Keratinocyte (primary cell): ENCODE results near the gene CAP2. TPM values are rescaled to one million over a fixed set of nuclear protein-coding genes. Genes with fewer than 3 reads are reported as not detected.

Experiments
- DNase-seq: peaks from one replicate; pipeline ENCODE4 v3.0.0-alpha.2; 2011; ENCODE audit warnings: low read depth, missing footprints, low spot score
- FAIRE-seq: peaks from 2 replicates; lab custom pipeline; 2011; peaks lifted over from hg19 to GRCh38; lab: Jason Lieb, UNC
- H2AFZ ChIP-seq: 2 replicates; pipeline ENCODE4 v1.6.0; 2012; ENCODE audit warnings: low read length, control low read depth, inconsistent platforms; ENCODE audit not compliant: control insufficient read depth
- H3K27ac ChIP-seq: 2 replicates; pipeline ENCODE4 v1.5.1; 2011; ENCODE audit warnings: low read length; ENCODE audit not compliant: control insufficient read depth, insufficient read depth
- H3K27me3 ChIP-seq: 3 replicates; pipeline ENCODE4 v1.6.0; 2011; ENCODE audit warnings: low read length; ENCODE audit not compliant: control insufficient read depth, insufficient read depth; ENCODE audit errors: extremely low read depth
- H3K36me3 ChIP-seq, 2 experiments: 2 replicates in 1 of 2; 3 replicates in 1 of 2; pipeline ENCODE4 v1.5.1; 2011; ENCODE audit warnings: low read length in 2 of 2, mild to moderate bottlenecking in 1 of 2; ENCODE audit not compliant: control insufficient read depth in 2 of 2, insufficient read depth in 2 of 2; ENCODE audit errors: extremely low read depth in 1 of 2
- H3K4me1 ChIP-seq: 3 replicates; pipeline ENCODE4 v1.5.1; 2011; ENCODE audit warnings: low read length; ENCODE audit not compliant: control insufficient read depth, insufficient read depth; ENCODE audit errors: extremely low read depth
- H3K4me2 ChIP-seq: 3 replicates; pipeline ENCODE4 v1.6.0; 2011; ENCODE audit warnings: low read depth, low read length; ENCODE audit not compliant: control insufficient read depth, insufficient read depth; ENCODE audit errors: extremely low read depth
- H3K4me3 ChIP-seq, 3 experiments: fragments of 200-600 bp in 1 of 3; sonication (generic) in 1 of 3; 2 replicates in 2 of 3; 3 replicates in 1 of 3; pipeline ENCODE4 v1.5.1; 2011 to 2016; ENCODE audit warnings: low read length in 3 of 3, mild to moderate bottlenecking in 3 of 3, control low read depth in 2 of 3, inconsistent platforms in 1 of 3, low read depth in 1 of 3, mixed read lengths in 1 of 3, mixed run types in 1 of 3, moderate library complexity in 1 of 3; ENCODE audit not compliant: control insufficient read depth in 2 of 3, insufficient read depth in 2 of 3; ENCODE audit errors: extremely low read depth in 1 of 3
- H3K79me2 ChIP-seq: 2 replicates; pipeline ENCODE4 v1.6.0; 2012; ENCODE audit warnings: low read length; ENCODE audit not compliant: control insufficient read depth, insufficient read depth
- H3K9ac ChIP-seq: 3 replicates; pipeline ENCODE4 v1.6.0; 2011; ENCODE audit warnings: low read length; ENCODE audit not compliant: control insufficient read depth, insufficient read depth; ENCODE audit errors: extremely low read depth
- H3K9me1 ChIP-seq: 3 replicates; pipeline ENCODE4 v1.6.0; 2011; ENCODE audit warnings: low read length; ENCODE audit not compliant: control insufficient read depth, insufficient read depth; ENCODE audit errors: extremely low read depth
- H3K9me3 ChIP-seq: 2 replicates; pipeline ENCODE4 v1.5.1; 2012; ENCODE audit warnings: low read depth, low read length; ENCODE audit not compliant: control insufficient read depth
- H4K20me1 ChIP-seq: 3 replicates; pipeline ENCODE4 v1.6.0; 2011; ENCODE audit warnings: low read length; ENCODE audit not compliant: control insufficient read depth, insufficient read depth; ENCODE audit errors: extremely low read depth
- CTCF ChIP-seq, 3 experiments: IDR thresholded peaks in 1 of 3; conservative IDR thresholded peaks in 1 of 3; optimal IDR thresholded peaks in 1 of 3; 2 replicates in 2 of 3; 3 replicates in 1 of 3; pipeline versions ENCODE3 to v1.5.1; 2011; ENCODE audit warnings: low read length in 3 of 3, mild to moderate bottlenecking in 3 of 3, moderate library complexity in 2 of 3, control low read depth in 1 of 3, inconsistent platforms in 1 of 3; ENCODE audit not compliant: insufficient read depth in 2 of 3; ENCODE audit errors: extremely low read depth in 1 of 3
- EZH2 ChIP-seq: IDR thresholded peaks from one replicate; pipeline ENCODE4 v1.6.1; 2012; ENCODE audit warnings: inconsistent platforms, mild to moderate bottlenecking, low read length, moderate library complexity
- dilution Hi-C: fragments of 300-500 bp; cut with MboI; formaldehyde crosslinking; loops from one replicate; pipeline ENCODE4 v1.7.0; 2020; ENCODE audit warnings: low sequenced_read_pairs; ENCODE audit not compliant: extremely low pct_ligation_motif_present
- polyA plus RNA-seq, 5 experiments: library from polyadenylated mRNA; depleted of rRNA in 3 of 5; stranded (reverse) in 3 of 5; stranded (forward) in 1 of 5; unstranded in 1 of 5; fragments of >200 nt; gene quantifications; 1 replicate in 1 of 5; 2 replicates in 3 of 5; 3 replicates in 1 of 5; pipeline versions ENCODE4 v1.2.1 to v1.2.3, GENCODE V29; 2011 to 2012; ENCODE audit warnings: missing spikeins in 2 of 5, low read depth in 1 of 5, low replicate concordance in 1 of 5

Gene CAP2
- polyA plus RNA-seq, 1 donor (not counting 4 experiments of a cell fraction or from before 2014, with no cell fraction given), result 12.1 TPM

GRCh38 chr6:17365961-17366360 lies 27.4 kb upstream of the CAP2 start:
- TF ChIP-seq EZH2, result no peak
- TF ChIP-seq CTCF (optimal IDR thresholded peaks at IDR 0.05 in 1 of 3, IDR thresholded peaks at IDR 0.05 in 1 of 3, conservative IDR thresholded peaks at IDR 0.05 in 1 of 3; ENCODE audit: extremely low read depth in 1 of 3, insufficient read depth in 2 of 3, low read length in 3 of 3), result no peak
- Histone ChIP-seq H4K20me1 (no peaks in the 10 kb centered on the region), H3K79me2 (no peaks in the 10 kb centered on the region), H3K27me3 (no peaks in the 10 kb centered on the region), H3K36me3 (no peaks in the 10 kb centered on the region), H3K9me1 (no peaks in the 10 kb centered on the region), H3K9ac (no peak overlapping the region), H3K27ac (no peak overlapping the region), H3K4me3 (no peak overlapping the region), H3K4me1 (no peaks in the 10 kb centered on the region), H3K9me3 (no peaks in the 10 kb centered on the region), H2AFZ (no peak overlapping the region), H3K4me2 (no peak overlapping the region)
- DNase-seq (no peak), FAIRE-seq (no peak)
- dilution Hi-C loops, result no loop called here

- no peak for TF ChIP-seq CTCF (optimal IDR thresholded peaks at IDR 0.05 in 1 of 3, IDR thresholded peaks at IDR 0.05 in 1 of 3, conservative IDR thresholded peaks at IDR 0.05 in 1 of 3; ENCODE audit: extremely low read depth in 1 of 3, insufficient read depth in 2 of 3, low read length in 3 of 3)
- TF ChIP-seq EZH2, result no peak
- dilution Hi-C loops, result no loop called here
- Histone ChIP-seq H3K27ac (no peak overlapping the region), H3K9ac (no peak overlapping the region), H3K79me2 (no peaks in the 10 kb centered on the region), H3K4me1 (no peaks in the 10 kb centered on the region), H2AFZ (no peak overlapping the region), H3K36me3 (no peaks in the 10 kb centered on the region), H3K27me3 (no peaks in the 10 kb centered on the region), H4K20me1 (no peaks in the 10 kb centered on the region), H3K4me3 (no peak overlapping the region), H3K9me3 (no peaks in the 10 kb centered on the region), H3K9me1 (no peaks in the 10 kb centered on the region), H3K4me2 (no peak overlapping the region)
- DNase-seq (no peak), FAIRE-seq (no peak)
These were observed 25.5 kb upstream of the CAP2 start for GRCh38 chr6:17367868-17368267.
